Measurements from ENCODE around the gene BNIP1.

DNA sequence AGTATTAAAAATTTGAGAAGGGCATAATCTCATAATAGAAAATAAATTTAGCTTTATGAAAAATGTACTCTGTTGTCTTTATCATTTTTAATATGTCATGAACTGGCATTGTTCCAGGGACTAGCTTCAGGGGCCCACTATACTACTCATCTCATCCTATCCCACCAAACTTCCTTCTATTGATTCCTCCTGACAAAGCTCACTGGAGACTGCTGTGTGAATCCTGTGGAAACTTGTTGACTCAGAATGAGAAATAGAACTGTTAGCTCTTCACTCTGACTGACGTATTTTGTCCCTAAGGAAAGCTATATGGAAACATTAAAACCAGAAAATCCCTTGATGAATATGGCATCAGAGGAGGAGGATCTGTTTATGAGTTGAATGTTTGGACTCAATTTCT lies 29.8 kb upstream of the BNIP1 start:
- TF ChIP-seq EZH2phosphoT487 (IDR thresholded peaks at IDR 0.05; ENCODE audit: borderline replicate concordance): no peak
- TF ChIP-seq, protein P1, sequence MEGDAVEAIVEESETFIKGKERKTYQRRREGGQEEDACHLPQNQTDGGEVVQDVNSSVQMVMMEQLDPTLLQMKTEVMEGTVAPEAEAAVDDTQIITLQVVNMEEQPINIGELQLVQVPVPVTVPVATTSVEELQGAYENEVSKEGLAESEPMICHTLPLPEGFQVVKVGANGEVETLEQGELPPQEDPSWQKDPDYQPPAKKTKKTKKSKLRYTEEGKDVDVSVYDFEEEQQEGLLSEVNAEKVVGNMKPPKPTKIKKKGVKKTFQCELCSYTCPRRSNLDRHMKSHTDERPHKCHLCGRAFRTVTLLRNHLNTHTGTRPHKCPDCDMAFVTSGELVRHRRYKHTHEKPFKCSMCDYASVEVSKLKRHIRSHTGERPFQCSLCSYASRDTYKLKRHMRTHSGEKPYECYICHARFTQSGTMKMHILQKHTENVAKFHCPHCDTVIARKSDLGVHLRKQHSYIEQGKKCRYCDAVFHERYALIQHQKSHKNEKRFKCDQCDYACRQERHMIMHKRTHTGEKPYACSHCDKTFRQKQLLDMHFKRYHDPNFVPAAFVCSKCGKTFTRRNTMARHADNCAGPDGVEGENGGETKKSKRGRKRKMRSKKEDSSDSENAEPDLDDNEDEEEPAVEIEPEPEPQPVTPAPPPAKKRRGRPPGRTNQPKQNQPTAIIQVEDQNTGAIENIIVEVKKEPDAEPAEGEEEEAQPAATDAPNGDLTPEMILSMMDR (conservative IDR thresholded peaks at IDR 0.05; ENCODE audit: low read length): no peak
